Liver (tissue), 3 donors: ENCODE results near the gene CLN3.
"Not testable (repeated sequence)": the region's sequence is repeated elsewhere in the genome, so short reads cannot be mapped to it uniquely, and the experiment has no call there.

ENCODE experiments used
- CTCF ChIP-seq: fragments of 150-350 bp; IDR thresholded peaks from 2 replicates; pipeline ENCODE4 v1.5.1; 2017; ENCODE audit warnings: improper control_type of control experiment, low read depth, low read length; ENCODE audit not compliant: missing input control
- EGR1 ChIP-seq, 2 donors: IDR thresholded peaks; 2 replicates each; pipeline ENCODE4 v1.6.1; 2016 to 2018; ENCODE audit warnings: antibody characterized with exemption in 2 of 2, low read depth in 2 of 2
- FOXA1 ChIP-seq: IDR thresholded peaks from 2 replicates; pipeline ENCODE4 v1.6.1; 2016; ENCODE audit warnings: antibody characterized with exemption
- GABPA ChIP-seq, 2 donors: IDR thresholded peaks in 1 of 2; conservative IDR thresholded peaks in 1 of 2; 2 replicates each; pipeline ENCODE4 v1.6.1; 2016; ENCODE audit warnings: antibody characterized with exemption in 2 of 2, mild to moderate bottlenecking in 1 of 2, moderate library complexity in 1 of 2
- JUND ChIP-seq, 2 donors: IDR thresholded peaks; 2 replicates each; pipeline ENCODE4 v1.6.1; 2016; ENCODE audit warnings: antibody characterized with exemption in 2 of 2
- MAX ChIP-seq: IDR thresholded peaks from 2 replicates; pipeline ENCODE4 v1.6.1; 2016; ENCODE audit warnings: antibody characterized with exemption
- NR2F2 ChIP-seq: IDR thresholded peaks from 2 replicates; pipeline ENCODE4 v1.6.1; 2016; ENCODE audit warnings: antibody characterized with exemption
- RAD21 ChIP-seq, 2 donors: IDR thresholded peaks; 2 replicates each; pipeline ENCODE4 v1.6.1; 2016; ENCODE audit warnings: antibody characterized with exemption in 2 of 2, mild to moderate bottlenecking in 2 of 2
- RXRA ChIP-seq, 2 donors: IDR thresholded peaks; 2 replicates each; pipeline ENCODE4 v1.6.1; 2017 to 2018; ENCODE audit warnings: antibody characterized with exemption in 2 of 2, mild to moderate bottlenecking in 1 of 2
- SP1 ChIP-seq: IDR thresholded peaks from 2 replicates; pipeline ENCODE4 v1.6.1; 2018; ENCODE audit warnings: antibody characterized with exemption, mild to moderate bottlenecking
- TAF1 ChIP-seq: conservative IDR thresholded peaks from 2 replicates; pipeline ENCODE4 v1.6.1; 2016; ENCODE audit warnings: antibody characterized with exemption, mild to moderate bottlenecking
- TF ChIP-seq, protein P1 (sequence below): IDR thresholded peaks from 2 replicates; pipeline ENCODE4 v1.6.1; 2016; ENCODE audit warnings: antibody characterized with exemption, mild to moderate bottlenecking
- TF ChIP-seq, protein P2 (sequence below): IDR thresholded peaks from 2 replicates; pipeline ENCODE4 v1.6.1; 2016; ENCODE audit warnings: antibody characterized with exemption
- donor health status: healthy.
- donor health status: healthy.

DNA sequence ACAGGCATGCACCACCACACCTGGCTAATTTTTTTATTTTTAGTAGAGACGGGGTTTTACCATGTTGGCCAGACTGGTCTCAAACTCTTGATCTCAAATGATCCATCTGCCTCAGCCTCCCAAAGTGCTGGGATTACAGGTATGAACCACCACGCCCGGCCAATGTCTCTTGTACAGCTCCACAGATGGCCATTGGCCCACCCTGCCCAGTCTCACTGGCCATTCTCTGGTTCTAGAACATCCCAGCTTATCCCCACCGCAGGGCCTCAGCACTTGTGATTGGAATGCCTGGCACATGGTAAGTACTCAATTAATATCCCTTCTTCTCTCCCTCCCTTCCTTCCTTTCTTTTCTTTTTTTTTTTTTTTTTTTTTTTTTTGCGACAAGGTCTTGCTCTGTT is 8.5 kb downstream of the CLN3 start:
- TF ChIP-seq CTCF; TAF1; SP1; GABPA (IDR thresholded peaks at IDR 0.05 in 1 of 2, conservative IDR thresholded peaks at IDR 0.05 in 1 of 2); JUND (IDR thresholded peaks at IDR 0.05); MAX; EGR1 (IDR thresholded peaks at IDR 0.05; ENCODE audit: low read depth in 2 of 2); RXRA (IDR thresholded peaks at IDR 0.05); RAD21 (IDR thresholded peaks at IDR 0.05); NR2F2; FOXA1: not testable (repeated sequence)
- TF ChIP-seq, protein P1, sequence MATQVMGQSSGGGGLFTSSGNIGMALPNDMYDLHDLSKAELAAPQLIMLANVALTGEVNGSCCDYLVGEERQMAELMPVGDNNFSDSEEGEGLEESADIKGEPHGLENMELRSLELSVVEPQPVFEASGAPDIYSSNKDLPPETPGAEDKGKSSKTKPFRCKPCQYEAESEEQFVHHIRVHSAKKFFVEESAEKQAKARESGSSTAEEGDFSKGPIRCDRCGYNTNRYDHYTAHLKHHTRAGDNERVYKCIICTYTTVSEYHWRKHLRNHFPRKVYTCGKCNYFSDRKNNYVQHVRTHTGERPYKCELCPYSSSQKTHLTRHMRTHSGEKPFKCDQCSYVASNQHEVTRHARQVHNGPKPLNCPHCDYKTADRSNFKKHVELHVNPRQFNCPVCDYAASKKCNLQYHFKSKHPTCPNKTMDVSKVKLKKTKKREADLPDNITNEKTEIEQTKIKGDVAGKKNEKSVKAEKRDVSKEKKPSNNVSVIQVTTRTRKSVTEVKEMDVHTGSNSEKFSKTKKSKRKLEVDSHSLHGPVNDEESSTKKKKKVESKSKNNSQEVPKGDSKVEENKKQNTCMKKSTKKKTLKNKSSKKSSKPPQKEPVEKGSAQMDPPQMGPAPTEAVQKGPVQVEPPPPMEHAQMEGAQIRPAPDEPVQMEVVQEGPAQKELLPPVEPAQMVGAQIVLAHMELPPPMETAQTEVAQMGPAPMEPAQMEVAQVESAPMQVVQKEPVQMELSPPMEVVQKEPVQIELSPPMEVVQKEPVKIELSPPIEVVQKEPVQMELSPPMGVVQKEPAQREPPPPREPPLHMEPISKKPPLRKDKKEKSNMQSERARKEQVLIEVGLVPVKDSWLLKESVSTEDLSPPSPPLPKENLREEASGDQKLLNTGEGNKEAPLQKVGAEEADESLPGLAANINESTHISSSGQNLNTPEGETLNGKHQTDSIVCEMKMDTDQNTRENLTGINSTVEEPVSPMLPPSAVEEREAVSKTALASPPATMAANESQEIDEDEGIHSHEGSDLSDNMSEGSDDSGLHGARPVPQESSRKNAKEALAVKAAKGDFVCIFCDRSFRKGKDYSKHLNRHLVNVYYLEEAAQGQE = not testable (repeated sequence)
- TF ChIP-seq, protein P2, sequence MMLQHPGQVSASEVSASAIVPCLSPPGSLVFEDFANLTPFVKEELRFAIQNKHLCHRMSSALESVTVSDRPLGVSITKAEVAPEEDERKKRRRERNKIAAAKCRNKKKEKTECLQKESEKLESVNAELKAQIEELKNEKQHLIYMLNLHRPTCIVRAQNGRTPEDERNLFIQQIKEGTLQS = not testable (repeated sequence)
